SK-N-SH (cell line): Measurements from ENCODE around the gene HSPA4L. TPM values are rescaled to one million over a fixed set of nuclear protein-coding genes. Genes with fewer than 3 reads are reported as not detected.

Source experiments
- CTCF ChIA-PET: fragments of 300-600, 350-600 bp; formaldehyde crosslinking; extraction: SDS; loops from one replicate; lab custom pipeline; 2021; lab: Yijun Ruan, JAX
- POLR2A ChIA-PET: fragments of 350-600 bp; sonication (Branson Sonifier 250); formaldehyde crosslinking; extraction: SDS; loops from one replicate; lab custom pipeline; 2020; ENCODE audit warnings: antibody characterized with exemption, inconsistent platforms; lab: Yijun Ruan, JAX
- DNase-seq: peaks from one replicate; pipeline ENCODE4 v3.0.0; 2012
- H2AFZ ChIP-seq: fragments of 200-600 bp; sonication (generic); 2 replicates; pipeline ENCODE4 v1.8.1; 2016; ENCODE audit warnings: antibody characterized with exemption, mild to moderate bottlenecking, low read depth
- H3F3A ChIP-seq: fragments of 200-600 bp; sonication (generic); replicated peaks from 2 replicates; pipeline ENCODE3; 2016; ENCODE audit warnings: antibody characterized with exemption, mild to moderate bottlenecking; ENCODE audit not compliant: insufficient read depth
- H3K27ac ChIP-seq, 2 experiments: fragments of 200-500 bp in 1 of 2; fragments of 200-600 bp in 1 of 2; sonication (Bioruptor generic) in 1 of 2; sonication (generic), shearing (Covaris generic) in 1 of 2; 2 replicates each; pipeline versions ENCODE4 v1.5.1 to v1.6.1; 2014 to 2016; ENCODE audit warnings: low read depth in 2 of 2, inconsistent platforms in 1 of 2, low read length in 1 of 2, mild to moderate bottlenecking in 1 of 2, mixed read lengths in 1 of 2
- H3K27me3 ChIP-seq: fragments of 200-600 bp; sonication (generic), shearing (Covaris generic); 2 replicates; pipeline ENCODE4 v1.6.1; 2016; ENCODE audit warnings: mixed run types; ENCODE audit not compliant: insufficient read depth
- H3K36me3 ChIP-seq, 2 experiments: fragments of 200-500 bp in 1 of 2; fragments of 200-600 bp in 1 of 2; sonication (Bioruptor generic) in 1 of 2; sonication (generic) in 1 of 2; replicated peaks in 1 of 2; 2 replicates each; pipeline versions ENCODE3 to v1.5.1; 2014 to 2016; ENCODE audit warnings: low read length in 1 of 2, mild to moderate bottlenecking in 1 of 2; ENCODE audit not compliant: insufficient read depth in 2 of 2, control insufficient read depth in 1 of 2
- H3K4me1 ChIP-seq, 2 experiments: fragments of 200-500 bp in 1 of 2; fragments of 200-600 bp in 1 of 2; sonication (Bioruptor generic) in 1 of 2; sonication (generic), shearing (Covaris generic) in 1 of 2; 2 replicates each; pipeline versions ENCODE4 v1.5.1 to v1.6.1; 2014 to 2016; ENCODE audit warnings: low read depth in 1 of 2, low read length in 1 of 2, mixed run types in 1 of 2; ENCODE audit not compliant: insufficient read depth in 2 of 2, control insufficient read depth in 1 of 2
- H3K4me2 ChIP-seq: fragments of 200-600 bp; sonication (generic), shearing (Covaris generic); 2 replicates; pipeline ENCODE4 v1.6.1; 2017; ENCODE audit warnings: mixed run types
- H3K4me3 ChIP-seq, 2 experiments: fragments of 200-500 bp in 1 of 2; fragments of 200-600 bp in 1 of 2; sonication (Bioruptor generic) in 1 of 2; sonication (generic), shearing (Covaris generic) in 1 of 2; 2 replicates each; pipeline versions ENCODE4 v1.5.1 to v1.8.1; 2014 to 2016; ENCODE audit warnings: low read depth in 2 of 2, inconsistent platforms in 1 of 2, low read length in 1 of 2, mild to moderate bottlenecking in 1 of 2, mixed read lengths in 1 of 2, moderate library complexity in 1 of 2
- H3K79me2 ChIP-seq: fragments of 200-600 bp; sonication (generic); 2 replicates; pipeline ENCODE4 v1.8.1; 2017; ENCODE audit warnings: mild to moderate bottlenecking; ENCODE audit not compliant: insufficient read depth
- H3K9ac ChIP-seq: fragments of 200-600 bp; sonication (generic); 2 replicates; pipeline ENCODE4 v1.6.1; 2017; ENCODE audit warnings: mixed run types
- H3K9me2 ChIP-seq: fragments of 200-600 bp; sonication (generic); 2 replicates; pipeline ENCODE4 v1.6.1; 2017; ENCODE audit warnings: mixed run types
- H3K9me3 ChIP-seq: fragments of 200-600 bp; sonication (generic); 2 replicates; pipeline ENCODE4 v1.6.1; 2017; ENCODE audit warnings: mixed run types, mild to moderate bottlenecking, moderate library complexity
- H4K20me1 ChIP-seq: fragments of 200-600 bp; sonication (generic); 2 replicates; pipeline ENCODE4 v1.6.1; 2017; ENCODE audit warnings: mild to moderate bottlenecking, mixed run types; ENCODE audit not compliant: insufficient read depth
- CTCF ChIP-seq: fragments of 200-600 bp; sonication (generic); IDR thresholded peaks from 2 replicates; pipeline ENCODE4 v1.6.1; 2017; ENCODE audit warnings: antibody characterized with exemption, mild to moderate bottlenecking, moderate library complexity
- ELF1 ChIP-seq: IDR thresholded peaks from 2 replicates; pipeline ENCODE4 v1.4.0; 2012
- FOSL2 ChIP-seq: IDR thresholded peaks from 2 replicates; pipeline ENCODE4 v1.4.0; 2012; ENCODE audit warnings: low read depth, mild to moderate bottlenecking, moderate library complexity, borderline replicate concordance
- MAX ChIP-seq: IDR thresholded peaks from 2 replicates; pipeline ENCODE4 v1.4.0; 2012; ENCODE audit warnings: low read depth
- MXI1 ChIP-seq: IDR thresholded peaks from 2 replicates; pipeline ENCODE4 v1.6.1; 2012; ENCODE audit warnings: mild to moderate bottlenecking, low read depth, low read length, improper control_type of control experiment
- NFIC ChIP-seq: IDR thresholded peaks from 2 replicates; pipeline ENCODE4 v1.4.0; 2012; ENCODE audit warnings: borderline replicate concordance
- PBX3 ChIP-seq: IDR thresholded peaks from 2 replicates; pipeline ENCODE4; 2012
- POLR2AphosphoS5 ChIP-seq: IDR thresholded peaks from 2 replicates; pipeline ENCODE4 v1.6.1; 2012; ENCODE audit warnings: low read depth, low read length
- RAD21 ChIP-seq: IDR thresholded peaks from 2 replicates; pipeline ENCODE4 v1.6.1; 2012; ENCODE audit warnings: mild to moderate bottlenecking, low read length
- REST ChIP-seq: IDR thresholded peaks from 2 replicates; pipeline ENCODE4 v1.6.1; 2012; ENCODE audit warnings: mild to moderate bottlenecking, low read depth, low read length, moderate library complexity
- RFX5 ChIP-seq: IDR thresholded peaks from 2 replicates; pipeline ENCODE4 v1.6.1; 2012; ENCODE audit warnings: mild to moderate bottlenecking, improper control_type of control experiment, low read length
- SMC3 ChIP-seq: IDR thresholded peaks from 2 replicates; pipeline ENCODE4 v1.6.1; 2012; ENCODE audit warnings: low read depth, low read length, improper control_type of control experiment
- TCF12 ChIP-seq: IDR thresholded peaks from 2 replicates; pipeline ENCODE4 v1.4.0; 2012
- TEAD4 ChIP-seq: IDR thresholded peaks from 2 replicates; pipeline ENCODE4 v1.4.0; 2012; ENCODE audit warnings: mild to moderate bottlenecking, borderline replicate concordance; ENCODE audit not compliant: insufficient read depth
- USF1 ChIP-seq: IDR thresholded peaks from 2 replicates; pipeline ENCODE4 v1.4.0; 2012; ENCODE audit warnings: low read depth, borderline replicate concordance
- USF2 ChIP-seq: fragments of 150-350 bp; IDR thresholded peaks from 2 replicates; pipeline ENCODE4 v1.6.1; 2017; ENCODE audit warnings: antibody characterized with exemption, low read length, low read depth, borderline replicate concordance
- YY1 ChIP-seq: IDR thresholded peaks from 2 replicates; pipeline ENCODE4 v1.4.0; 2012; ENCODE audit warnings: low read depth, mild to moderate bottlenecking
- ZBTB33 ChIP-seq: IDR thresholded peaks from 2 replicates; pipeline ENCODE4 v1.4.0; 2012; ENCODE audit warnings: low read depth, borderline replicate concordance
- WGBS: methylation state at CpG from one replicate; pipeline ENCODE4 v1.1.6; 2017; ENCODE audit warnings: low lambda C conversion rate; 5-methylcytosine and 5-hydroxymethylcytosine counted together
- polyA plus RNA-seq, 3 experiments: library from polyadenylated mRNA; depleted of rRNA; stranded (reverse); fragments of >200 nt; gene quantifications; 2 replicates each; pipeline ENCODE4 v1.2.3, GENCODE V29; 2012

Gene HSPA4L
- polyA plus RNA-seq, 1 of the 3 experiments (the other 2 are of a cell fraction): 1.6 TPM

- Histone ChIP-seq H3F3A (no peaks in the 10 kb centered on the region), H4K20me1 (no peaks in the 10 kb centered on the region), H3K36me3 (peaks cover 0 to 3% of the 10 kb centered on the region in 2 experiments), H3K9me2 (no peaks in the 10 kb centered on the region), H3K4me3 (no peak overlapping the region), H3K79me2 (0 out of 2 replicates have a peak, but pooled peaks cover under 1% of the 10 kb centered on the region), H3K27me3 (no peaks in the 10 kb centered on the region), H3K27ac (no peak overlapping the region), H2AFZ (no peak overlapping the region), H3K9me3 (peaks cover 11% of the 10 kb centered on the region), H3K4me1 (no peaks in the 10 kb centered on the region; a peak in 1 of 4 replicates), H3K9ac (no peak overlapping the region), H3K4me2 (no peak overlapping the region)
- DNase-seq: no peak
- CTCF ChIA-PET: no interaction called here
- no peak for TF ChIP-seq ZBTB33
- no peak for TF ChIP-seq MAX
- TF ChIP-seq REST: no peak
- TF ChIP-seq USF2: no peak
- no peak for TF ChIP-seq RFX5
- no peak for TF ChIP-seq YY1
- no peak for TF ChIP-seq SMC3
- TF ChIP-seq PBX3: no peak
- no peak for TF ChIP-seq NFIC
- no peak for TF ChIP-seq FOSL2
- no peak for TF ChIP-seq TCF12
- TF ChIP-seq ELF1: no peak
- TF ChIP-seq MXI1: no peak
- no peak for TF ChIP-seq TEAD4
- no peak for TF ChIP-seq RAD21
- TF ChIP-seq USF1: no peak
- no peak for TF ChIP-seq CTCF
- no peak for TF ChIP-seq POLR2AphosphoS5
- POLR2A ChIA-PET: no interaction called here
- WGBS: 85% methylated on average over 5 of the region's 5 CpGs
Observed at GRCh38 chr4:127844601-127845116, 62.5 kb downstream of the HSPA4L start.
